HG03159 (cell line): ENCODE data around the gene KIF25.
"Not testable (repeated sequence)": the region's sequence is repeated elsewhere in the genome, so short reads cannot be mapped to it uniquely, and the experiment has no call there.

ENCODE experiments used
- ATAC-seq: cut with Tn5 transposase; IDR thresholded peaks from one replicate; pipeline ENCODE4 v1.9.1; 2021; ENCODE audit warnings: mild to moderate bottlenecking, moderate library complexity; ENCODE audit not compliant: unreplicated experiment

The KIF25 gene

DNA sequence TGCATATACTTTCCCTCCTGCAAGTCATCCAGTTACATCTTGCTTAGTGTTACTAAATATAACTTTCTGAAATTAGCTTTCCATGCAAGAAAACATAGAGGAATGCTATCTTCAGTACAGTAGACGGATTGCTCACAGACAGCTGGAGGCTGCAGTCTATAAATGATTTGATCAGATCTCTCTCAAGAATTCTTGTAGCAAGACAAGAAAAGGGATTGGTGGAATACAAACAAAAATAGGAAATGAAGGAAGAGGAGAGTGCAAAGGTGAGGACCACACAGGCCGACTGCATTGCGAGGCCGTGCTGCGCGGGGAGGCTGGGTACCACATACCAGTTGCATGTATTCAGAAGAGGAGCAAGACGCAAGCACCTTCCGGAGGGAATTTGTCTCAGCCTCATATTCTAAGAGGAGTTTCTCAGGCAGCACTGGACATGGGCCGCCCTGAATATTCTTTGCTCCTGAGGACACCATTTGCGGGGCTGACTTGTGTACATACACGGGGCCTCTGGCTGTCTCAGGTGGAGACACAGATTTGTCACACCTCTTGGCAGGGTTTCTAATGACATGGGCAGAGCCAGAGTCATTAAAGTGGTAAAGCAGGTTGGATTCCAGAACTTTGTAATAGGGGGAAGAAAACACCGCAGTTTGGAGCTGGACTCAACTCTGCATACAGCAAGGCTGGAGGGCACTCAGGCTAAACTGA, 22.7 kb upstream of the KIF25 start:
- no peak for ATAC-seq

DNA sequence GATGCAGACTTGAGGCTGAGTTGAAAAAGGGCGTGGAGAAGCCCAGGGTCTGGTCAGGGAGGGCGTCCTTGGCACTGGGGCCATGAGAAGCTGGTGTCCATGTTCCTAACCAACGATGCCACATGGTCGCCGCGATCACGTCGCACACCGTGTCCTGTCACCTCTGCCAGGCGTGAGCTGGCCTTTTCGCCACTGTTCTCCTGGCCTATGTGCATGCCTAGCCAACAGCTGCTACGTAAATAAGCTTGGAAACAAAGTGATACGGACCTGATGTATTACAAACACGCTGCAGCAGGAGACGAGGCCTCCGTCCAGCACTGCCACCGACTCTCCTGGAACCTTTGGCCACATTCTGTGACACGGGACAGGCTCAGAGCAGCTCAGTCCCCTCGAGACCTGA, 22.0 kb upstream of the KIF25 start:
- ATAC-seq = no peak

DNA sequence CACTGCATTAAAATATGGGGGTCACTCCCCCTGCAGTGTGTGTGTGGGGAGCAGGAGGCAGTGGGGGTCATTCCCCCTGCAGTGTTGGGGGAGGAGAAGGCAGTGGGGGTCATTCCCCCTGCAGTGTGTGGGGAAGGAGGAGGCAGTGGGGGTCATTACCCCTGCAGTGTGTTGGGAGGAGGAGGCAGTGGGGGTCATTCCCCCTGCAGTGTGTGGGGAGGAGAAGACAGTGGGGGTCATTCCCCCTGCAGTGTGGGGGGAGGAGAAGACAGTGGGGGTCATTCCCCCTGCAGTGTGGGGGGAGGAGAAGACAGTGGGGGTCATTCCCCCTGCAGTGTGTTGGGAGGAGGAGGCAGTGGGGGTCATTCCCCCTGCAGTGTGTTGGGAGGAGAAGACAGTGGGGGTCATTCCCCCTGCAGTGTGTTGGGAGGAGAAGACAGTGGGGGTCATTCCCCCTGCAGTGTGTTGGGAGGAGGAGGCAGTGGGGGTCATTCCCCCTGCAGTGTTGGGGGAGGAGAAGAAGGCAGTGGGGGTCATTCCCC, 21.3 kb upstream of the KIF25 start:
- not testable (repeated sequence) for ATAC-seq

DNA sequence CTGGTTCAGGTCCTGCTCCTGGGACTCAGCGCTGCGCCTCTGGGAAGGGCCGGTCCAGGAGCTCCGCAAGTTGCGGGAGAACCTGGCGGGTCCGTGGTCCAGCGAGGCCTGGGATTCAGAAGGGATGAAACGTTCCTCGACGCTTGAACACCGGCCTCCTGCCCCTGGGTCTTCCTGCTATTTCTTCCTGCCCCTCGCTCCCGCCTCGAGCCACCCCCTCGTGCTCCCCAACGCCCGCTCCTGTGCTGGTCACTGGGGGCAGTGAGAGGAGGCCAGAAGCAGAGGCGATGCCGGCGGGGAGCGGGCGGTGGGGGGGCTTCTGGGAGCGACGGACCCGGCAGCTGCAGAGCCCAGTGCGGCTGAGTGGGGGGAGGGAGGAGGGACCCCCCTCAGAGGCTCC, 20.8 kb upstream of the KIF25 start:
- no peak for ATAC-seq

DNA sequence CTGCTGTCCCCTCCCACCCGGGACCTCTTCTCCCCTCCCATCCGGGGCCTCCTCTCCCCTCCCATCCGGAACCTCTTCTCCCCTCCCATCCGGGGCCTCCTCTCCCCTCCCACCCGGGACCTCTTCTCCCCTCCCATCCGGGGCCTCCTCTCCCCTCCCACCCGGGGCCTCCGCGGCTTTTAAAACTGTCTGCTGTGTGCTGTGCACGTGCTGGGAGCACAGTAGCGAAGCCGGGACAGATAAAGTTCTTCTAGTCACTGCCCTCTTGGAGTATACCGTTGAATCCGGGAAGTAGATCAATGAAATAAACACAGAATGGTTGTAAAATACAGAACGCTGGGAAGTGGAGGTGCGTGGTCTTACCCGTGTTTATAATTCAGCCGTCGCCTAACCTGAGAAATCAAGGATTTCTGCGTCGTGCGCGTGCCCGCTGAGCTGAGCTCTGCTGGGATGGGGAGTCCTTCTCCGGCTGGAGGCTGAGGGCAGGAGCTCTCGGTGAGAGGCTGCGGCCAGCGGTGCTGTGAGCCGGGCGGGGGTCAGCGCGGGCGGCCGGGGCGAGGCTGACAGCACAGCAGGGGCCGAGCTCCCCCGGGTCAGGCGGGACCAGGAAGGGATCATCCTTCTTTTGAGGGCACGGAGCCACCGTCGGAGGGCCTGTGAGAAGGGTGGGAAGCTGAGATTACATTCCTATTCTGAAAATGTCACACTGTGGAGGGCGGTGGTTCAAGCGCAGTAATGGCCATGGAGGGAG, 19.6 kb upstream of the KIF25 start:
- ATAC-seq = no peak

DNA sequence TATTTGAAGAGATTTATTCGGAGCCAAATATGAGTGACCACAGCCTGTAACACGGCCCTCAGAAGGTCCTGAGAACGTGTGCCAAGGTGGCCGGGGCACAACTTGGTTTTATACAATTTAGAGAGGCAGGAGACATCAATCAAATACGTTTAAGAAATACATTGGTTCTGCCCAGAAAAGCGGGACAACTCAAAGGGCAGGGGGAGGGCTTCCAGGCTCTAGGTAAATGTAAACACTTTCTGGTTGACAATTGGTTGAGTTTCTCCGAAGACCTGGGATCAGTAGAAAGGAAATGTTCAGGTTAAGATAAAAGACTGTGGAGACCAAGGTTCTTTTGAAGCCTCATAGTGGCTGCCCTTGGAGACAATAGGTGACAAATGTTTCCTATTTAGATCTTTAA, 18.9 kb upstream of the KIF25 start:
- no peak for ATAC-seq

DNA sequence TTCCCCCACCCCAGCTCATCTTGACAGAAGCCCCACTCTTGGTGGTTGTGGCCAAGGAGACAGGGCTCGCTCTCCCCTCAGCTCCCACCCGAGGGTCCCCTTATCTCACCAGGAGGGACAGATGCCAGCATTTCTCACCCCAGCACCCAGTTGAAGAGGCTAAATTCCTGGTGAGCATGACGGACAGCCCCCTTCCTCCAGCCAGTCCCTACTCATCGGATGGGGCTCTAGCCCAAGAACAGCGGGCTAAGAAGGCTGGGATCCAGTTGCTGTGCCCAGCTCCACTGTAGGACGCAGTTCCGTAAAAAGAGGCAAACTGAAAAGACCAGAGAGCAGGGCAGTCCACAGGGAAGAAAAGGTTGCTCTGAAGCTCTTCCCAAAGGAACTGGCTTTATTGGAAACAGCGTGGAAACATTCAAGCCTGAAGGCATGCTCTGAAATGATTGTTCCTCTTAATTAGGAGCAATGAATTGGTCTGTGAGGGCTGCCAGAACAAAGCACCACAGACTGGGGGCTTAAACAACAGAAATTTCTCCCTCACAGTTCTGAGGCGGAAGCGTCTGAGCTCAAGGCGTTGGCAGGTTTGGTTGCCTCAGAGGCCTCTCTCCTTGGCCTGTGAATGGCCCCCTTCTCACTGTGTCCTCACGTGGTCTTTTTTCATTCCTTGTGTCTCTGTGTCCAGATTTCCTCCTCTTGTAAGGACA, 17.9 kb upstream of the KIF25 start:
- no peak for ATAC-seq

DNA sequence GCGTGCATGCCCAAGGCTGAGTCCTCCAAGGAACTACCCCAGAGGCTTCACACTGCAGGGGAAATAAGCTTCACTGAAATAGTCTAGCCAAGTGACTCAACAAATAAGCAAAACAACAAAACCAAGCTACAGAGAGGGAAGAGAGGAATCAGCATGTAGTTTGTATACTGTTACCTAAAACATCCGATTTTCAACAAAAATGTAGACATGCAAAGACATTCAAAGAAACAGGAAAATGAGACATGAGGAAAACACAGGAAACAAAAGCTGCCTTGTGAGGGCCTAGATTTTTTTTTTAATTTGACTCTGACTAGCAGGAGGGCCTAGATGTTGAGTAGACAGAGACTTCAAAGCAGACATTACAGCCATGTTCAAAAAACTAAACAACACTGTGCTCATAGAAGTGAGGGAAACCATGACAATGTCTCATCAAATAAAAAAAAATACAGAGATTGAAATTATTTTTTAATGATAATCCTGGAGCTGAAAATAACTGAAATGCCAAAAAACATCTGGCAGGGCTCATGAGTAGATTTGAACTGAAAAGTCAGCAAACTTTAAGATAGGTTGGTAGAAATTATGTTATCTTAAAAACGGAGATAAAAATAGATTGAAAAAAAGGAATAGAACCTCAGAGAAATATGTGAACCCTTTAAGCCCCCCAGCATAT, 16.4 kb upstream of the KIF25 start:
- ATAC-seq = no peak

DNA sequence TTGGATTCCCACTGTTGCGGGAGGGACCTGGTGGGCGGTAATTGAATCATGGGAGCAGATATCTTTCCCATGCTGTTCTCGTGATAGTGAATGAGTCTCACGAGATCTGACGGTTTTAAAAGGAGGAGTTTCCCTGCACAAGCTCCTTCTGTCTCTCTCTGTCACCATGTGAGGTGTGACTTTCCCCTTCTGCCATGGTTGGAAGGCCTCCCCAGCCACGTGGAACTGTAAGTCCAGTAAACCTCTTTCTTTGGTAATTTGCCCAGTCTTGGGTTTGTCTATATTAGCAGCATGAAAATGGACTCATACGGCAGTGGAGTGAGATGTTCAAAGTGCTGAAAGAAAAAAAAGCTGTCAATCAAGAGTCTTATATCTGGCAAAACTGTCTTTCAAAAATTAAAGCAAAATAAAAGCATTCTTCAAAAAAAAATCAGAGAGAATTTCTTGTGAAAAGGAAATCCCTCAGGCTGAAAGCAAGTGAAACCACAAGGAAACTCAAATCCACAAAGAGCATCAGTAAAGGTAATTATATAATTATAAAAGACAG, 15.5 kb upstream of the KIF25 start:
- no peak for ATAC-seq

DNA sequence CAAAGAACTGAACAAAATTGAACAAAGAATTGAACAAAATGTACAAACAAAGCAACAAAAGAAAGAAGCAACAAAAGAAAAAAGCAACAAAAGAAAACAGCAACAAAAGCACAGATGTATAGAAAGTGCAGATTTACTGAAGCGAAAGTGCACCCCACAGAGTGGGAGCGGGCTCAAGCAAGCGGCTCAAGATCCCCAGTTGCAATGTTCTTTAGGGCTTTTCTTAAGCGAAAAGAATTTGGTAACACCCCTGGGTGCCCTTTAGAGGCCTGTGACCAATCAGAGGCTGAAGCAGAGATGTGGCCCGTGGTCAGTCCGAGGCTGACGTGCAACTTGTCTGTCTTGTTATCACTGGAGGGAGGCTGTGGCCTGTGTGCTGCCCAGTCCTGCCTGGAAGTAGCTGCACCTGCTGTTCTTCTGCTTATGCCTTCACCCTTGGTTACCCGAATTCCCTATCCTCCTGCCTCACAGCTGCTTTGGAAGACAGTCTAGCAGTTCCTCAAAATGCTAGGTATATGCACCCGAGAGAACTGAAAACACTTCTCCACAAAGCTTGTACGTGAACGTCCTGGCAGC, 13.2 kb upstream of the KIF25 start:
- no peak for ATAC-seq

DNA sequence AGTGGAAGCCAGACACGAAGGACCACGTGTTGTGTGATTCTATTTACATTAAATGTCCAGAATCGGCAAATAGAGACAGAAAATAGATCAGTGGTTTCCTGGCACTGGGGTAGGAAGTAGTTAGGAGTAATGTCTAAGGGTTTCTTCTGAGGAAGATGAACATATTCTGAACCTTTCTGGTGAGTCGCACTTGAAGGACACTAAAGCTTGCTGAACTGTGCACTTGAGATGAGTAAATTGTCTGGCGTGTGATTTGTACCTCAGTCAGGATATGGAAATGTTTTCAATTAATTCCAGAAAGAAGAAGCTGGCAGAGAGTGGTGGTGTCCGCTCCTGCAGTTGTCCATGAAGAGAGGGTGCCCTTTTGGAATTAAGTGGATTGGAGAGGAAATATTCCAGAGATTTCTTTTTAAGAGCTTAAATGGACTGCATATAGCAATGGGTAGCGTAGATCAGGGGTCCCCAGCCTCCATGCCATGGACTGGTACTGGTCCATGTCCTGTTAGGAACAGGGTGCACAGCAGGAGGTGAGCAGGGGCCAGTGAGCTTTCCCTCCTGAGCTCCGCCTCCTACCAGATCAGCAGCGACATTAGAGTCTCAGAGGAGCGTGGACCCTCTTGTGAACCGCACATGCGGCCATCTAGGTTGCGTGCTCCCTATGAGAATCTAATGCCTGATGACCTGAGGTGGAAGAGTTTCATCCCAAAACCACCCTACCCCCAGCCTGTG, 12.4 kb upstream of the KIF25 start:
- ATAC-seq = no peak

DNA sequence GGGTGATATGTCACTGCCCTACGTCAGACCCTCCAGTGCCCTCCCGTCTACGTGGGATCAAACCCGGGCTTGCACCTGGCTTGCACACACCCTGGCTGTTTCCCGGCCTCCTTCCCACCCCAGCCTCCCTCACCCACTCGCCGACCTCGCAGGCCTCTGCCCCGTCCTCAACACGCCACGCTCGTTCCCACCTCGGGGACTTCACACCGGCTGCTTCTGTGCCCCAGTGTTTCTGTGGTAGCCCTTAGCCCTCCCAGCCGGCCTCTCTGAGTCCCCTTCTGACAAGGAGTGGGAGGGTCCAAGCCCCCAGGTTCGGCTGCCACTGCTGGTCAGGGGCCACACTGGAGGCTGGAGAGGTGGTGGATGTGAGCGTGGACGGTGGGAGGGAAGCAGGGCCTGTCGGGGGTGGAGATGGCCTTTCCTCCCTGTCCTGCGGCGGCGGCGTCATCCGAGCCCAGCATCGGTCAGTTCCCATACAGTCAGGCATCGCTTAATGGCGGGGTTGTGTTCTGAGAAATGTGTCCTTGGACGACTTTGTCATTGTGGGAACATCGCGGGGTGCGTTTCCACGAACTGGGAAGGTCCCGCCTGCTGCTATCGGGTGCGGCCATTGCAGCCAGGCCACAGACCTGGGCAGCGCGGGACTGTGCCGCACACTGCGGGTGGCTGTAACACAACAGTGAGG, 11.4 kb upstream of the KIF25 start:
- ATAC-seq = no peak

DNA sequence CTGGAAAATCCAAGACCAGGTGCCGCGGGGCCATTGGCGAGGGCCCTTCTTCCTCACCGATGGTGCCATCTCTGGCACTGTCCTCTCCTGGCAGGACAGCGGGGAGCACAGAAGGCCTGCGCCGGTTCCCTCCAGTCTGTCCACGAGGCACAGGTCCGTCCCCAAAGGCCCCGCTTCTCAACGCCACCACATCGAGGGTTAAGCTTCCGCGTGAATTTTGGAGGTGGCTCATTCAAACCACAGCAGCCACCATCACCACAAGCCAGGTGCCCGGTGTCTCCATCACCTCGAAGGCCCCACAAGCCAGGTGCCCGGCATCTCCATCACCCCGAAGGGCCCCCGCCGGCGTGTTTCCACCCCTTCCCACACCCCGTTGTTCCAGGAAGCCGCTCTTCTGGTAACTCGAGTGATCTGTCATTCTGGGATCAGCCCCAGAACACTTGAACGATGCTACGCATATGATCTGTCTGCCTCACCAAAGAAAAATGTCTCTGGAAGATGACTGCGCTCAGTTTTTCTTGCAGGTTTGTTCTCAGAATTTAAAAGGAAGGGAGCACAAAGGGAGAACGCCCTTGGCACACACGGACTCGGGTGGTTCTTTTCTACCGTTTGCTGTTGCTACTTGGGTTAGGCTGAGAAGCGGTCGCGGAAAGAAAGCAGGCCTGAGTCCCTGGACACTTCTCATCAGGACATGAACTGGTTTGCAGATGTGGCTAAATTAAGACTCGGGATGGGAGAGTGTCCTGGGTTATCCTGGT, 9.9 kb upstream of the KIF25 start:
- ATAC-seq = no peak

DNA sequence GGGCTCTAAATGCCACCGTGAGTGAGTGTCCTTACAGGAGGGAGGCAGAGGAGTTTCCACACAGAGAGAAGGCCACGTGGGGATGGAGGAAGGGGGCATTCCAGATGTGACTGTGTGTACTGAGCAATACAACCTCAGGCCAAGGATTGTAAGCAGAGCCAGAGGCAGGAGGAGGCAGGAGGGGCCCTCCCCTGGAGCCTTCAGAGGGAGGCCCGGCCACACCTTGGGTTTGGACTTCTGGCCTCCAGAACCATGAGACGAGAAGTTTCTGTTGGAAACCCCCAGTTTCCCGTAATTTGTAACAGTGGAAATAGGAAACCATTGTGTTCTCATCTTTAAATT, 9.3 kb upstream of the KIF25 start:
- no peak for ATAC-seq

DNA sequence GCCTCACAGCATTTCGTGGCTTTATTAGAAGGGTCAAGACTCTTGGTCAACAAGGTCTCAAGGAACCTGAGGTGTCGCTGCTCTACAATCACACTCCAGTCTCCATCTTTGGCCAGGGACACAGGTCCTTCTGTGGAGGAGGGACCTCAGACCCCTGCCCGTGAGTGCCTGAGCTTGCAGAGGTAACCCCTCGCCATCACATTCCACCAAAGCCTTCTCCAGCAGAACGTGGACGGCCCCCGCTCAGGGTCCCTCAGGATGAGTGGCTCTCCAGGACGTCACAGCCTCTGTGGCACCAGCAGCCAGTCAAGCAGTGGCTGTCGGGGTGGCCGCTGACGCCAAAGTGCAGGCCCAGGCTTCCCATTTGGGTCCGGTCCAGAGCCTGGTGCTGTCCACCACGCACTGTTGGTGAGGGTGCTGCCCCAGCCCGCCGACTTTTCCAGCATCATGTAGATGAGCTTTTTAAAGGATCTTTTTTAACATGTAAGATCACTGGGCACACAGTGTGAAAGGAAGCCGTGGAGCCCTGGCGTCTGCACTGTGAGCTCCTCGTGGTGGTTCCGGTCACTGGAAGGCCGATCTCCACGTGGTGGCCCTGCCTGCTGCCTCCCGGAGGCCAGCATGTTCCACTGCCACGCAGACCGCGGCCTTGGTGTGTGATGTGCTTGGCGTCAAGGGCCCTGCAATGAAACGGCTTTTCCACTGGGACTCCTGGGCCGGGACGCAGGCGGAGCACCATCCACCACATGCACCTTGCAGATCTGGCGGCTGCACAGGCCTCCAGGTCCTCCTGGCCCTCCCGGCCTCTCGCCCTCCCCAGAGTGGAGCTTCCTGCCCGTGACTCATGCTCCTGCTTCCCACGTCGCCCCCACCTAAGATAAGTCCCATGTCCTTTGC, 8.3 kb upstream of the KIF25 start:
- ATAC-seq = no peak

DNA sequence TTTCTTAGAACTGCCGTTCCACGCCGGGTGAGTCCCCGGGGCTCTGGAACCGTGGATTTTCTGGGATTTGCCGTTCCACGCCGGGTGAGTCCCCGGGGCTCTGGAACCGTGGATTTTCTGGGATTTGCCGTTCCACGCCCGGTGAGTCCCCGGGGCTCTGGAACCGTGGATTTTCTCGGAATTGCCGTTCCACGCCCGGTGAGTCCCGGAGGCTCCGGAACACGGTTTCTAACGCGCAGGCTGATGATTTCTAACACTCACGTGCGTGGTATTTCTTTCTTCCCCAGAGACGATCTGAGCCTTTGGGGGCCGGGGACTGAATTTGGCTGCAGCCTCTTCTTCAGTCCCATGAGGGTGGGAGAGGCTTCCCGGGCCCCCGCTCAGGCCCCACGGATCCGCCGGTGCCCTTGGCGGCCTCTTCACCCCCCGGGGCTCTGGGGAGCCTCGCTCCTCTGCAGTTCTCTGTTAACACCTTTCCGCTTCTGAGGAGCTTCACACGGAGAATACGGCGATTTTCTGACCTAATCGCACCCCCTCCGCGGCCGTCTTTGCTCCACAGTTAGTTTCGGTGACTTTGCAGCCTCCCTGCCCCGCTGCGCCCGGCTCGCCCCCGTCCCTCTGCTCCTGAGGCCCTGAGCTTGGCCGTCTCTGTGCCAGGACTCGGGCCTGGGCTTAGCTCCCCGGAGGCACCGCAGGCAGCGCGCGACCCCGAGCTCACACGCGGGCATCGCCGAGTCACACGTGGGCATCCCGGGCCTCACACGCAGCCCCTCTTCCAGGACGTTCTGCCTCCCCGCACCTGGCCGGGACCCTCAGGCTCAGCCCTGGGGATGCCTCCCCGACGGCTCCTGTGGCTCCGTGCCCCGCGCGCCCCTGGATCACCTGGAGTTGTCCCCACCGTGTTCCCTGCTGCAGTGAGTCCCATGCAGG, 7.2 kb upstream of the KIF25 start:
- ATAC-seq = no peak

DNA sequence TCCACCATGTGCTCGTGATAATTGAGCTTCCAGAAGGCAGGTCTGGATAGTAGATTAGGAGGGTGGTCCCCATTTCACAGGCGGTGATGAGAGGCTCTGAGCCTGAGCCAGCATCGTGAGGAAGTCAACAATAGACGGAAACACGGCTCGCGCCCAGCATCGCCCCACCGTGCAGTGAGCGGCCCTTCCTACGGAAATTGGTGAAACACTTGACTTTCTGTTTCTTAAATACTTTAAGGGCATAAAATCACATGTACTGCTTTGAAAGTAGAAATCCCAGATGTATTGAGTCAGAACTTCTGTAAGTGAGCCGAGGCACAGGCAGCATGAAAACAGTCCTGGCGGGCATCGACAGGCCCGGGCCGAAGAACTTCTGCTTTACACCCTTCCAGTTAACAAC, 4.3 kb upstream of the KIF25 start:
- no peak for ATAC-seq
